H9 (cell line): Measurements from ENCODE around the gene PRKACG. TPM values are rescaled to one million over a fixed set of nuclear protein-coding genes. Genes with fewer than 3 reads are reported as not detected.

Experiments
- DNase-seq: peaks from one replicate; pipeline ENCODE4 v3.0.0-alpha.2; 2017
- H2AFZ ChIP-seq: one replicate; pipeline ENCODE4 v1.6.1; 2013; ENCODE audit warnings: mild to moderate bottlenecking, low read length, control low read depth, moderate library complexity
- H2AK5ac ChIP-seq: 2 replicates; pipeline ENCODE4 v1.6.1; 2013; ENCODE audit warnings: low read length, control low read depth, mixed read lengths; ENCODE audit not compliant: insufficient read length
- H2BK120ac ChIP-seq: one replicate; pipeline ENCODE4 v1.6.1; 2013; ENCODE audit warnings: low read depth, mild to moderate bottlenecking, low read length, control low read depth, inconsistent platforms; ENCODE audit not compliant: poor library complexity, severe bottlenecking
- H2BK12ac ChIP-seq: 2 replicates; pipeline ENCODE4 v1.6.1; 2013; ENCODE audit warnings: low read length, control low read depth, mixed read lengths, low read depth; ENCODE audit not compliant: insufficient read length
- H2BK15ac ChIP-seq: 2 replicates; pipeline ENCODE4 v1.6.1; 2013; ENCODE audit warnings: low read depth, low read length, control low read depth
- H2BK20ac ChIP-seq: one replicate; pipeline ENCODE4 v1.6.1; 2013; ENCODE audit warnings: low read depth, mild to moderate bottlenecking, low read length, control low read depth, inconsistent platforms; ENCODE audit not compliant: poor library complexity, severe bottlenecking
- H2BK5ac ChIP-seq: 2 replicates; pipeline ENCODE4 v1.6.1; 2013; ENCODE audit warnings: low read length, control low read depth, mixed read lengths; ENCODE audit not compliant: insufficient read length
- H3K14ac ChIP-seq: 2 replicates; pipeline ENCODE4 v1.6.1; 2013; ENCODE audit warnings: low read length, control low read depth; ENCODE audit not compliant: insufficient read depth
- H3K18ac ChIP-seq: 2 replicates; pipeline ENCODE4 v1.6.1; 2013; ENCODE audit warnings: low read depth, mild to moderate bottlenecking, mixed read lengths, low read length, control low read depth; ENCODE audit not compliant: insufficient read length
- H3K23ac ChIP-seq: 2 replicates; pipeline ENCODE4 v1.6.1; 2013; ENCODE audit warnings: low read length, control low read depth, mixed read lengths, low read depth; ENCODE audit not compliant: insufficient read length
- H3K23me2 ChIP-seq: 2 replicates; pipeline ENCODE4 v1.6.1; 2013; ENCODE audit warnings: low read depth, mild to moderate bottlenecking, mixed read lengths, low read length, control low read depth; ENCODE audit not compliant: insufficient read length, poor library complexity, severe bottlenecking
- H3K27ac ChIP-seq: 2 replicates; pipeline ENCODE4 v1.5.1; 2013; ENCODE audit warnings: low read length, control low read depth, mixed read lengths, low read depth; ENCODE audit not compliant: insufficient read length
- H3K27me3 ChIP-seq: 2 replicates; pipeline ENCODE4 v1.6.1; 2013; ENCODE audit warnings: low read length, control low read depth, inconsistent platforms; ENCODE audit not compliant: insufficient read depth
- H3K4ac ChIP-seq: 2 replicates; pipeline ENCODE4 v1.6.1; 2013; ENCODE audit warnings: low read depth, mild to moderate bottlenecking, control low read depth, inconsistent platforms, low read length, moderate library complexity
- H3K4me1 ChIP-seq: 2 replicates; pipeline ENCODE4 v1.6.1; 2013; ENCODE audit warnings: low read length, control low read depth, inconsistent platforms; ENCODE audit not compliant: insufficient read depth
- H3K4me2 ChIP-seq: 2 replicates; pipeline ENCODE4 v1.6.1; 2013; ENCODE audit warnings: low read length, control low read depth, mixed read lengths; ENCODE audit not compliant: insufficient read length, insufficient read depth
- H3K56ac ChIP-seq: 2 replicates; pipeline ENCODE4 v1.6.1; 2013; ENCODE audit warnings: low read depth, mild to moderate bottlenecking, mixed read lengths, low read length, control low read depth; ENCODE audit not compliant: insufficient read length
- H3K79me1 ChIP-seq: 2 replicates; pipeline ENCODE4 v1.6.1; 2013; ENCODE audit warnings: low read depth, mild to moderate bottlenecking, moderate library complexity, low read length, control low read depth, inconsistent platforms; ENCODE audit not compliant: insufficient read depth, poor library complexity, severe bottlenecking
- H3K79me2 ChIP-seq: 2 replicates; pipeline ENCODE4 v1.6.1; 2013; ENCODE audit warnings: low read length, control low read depth, inconsistent platforms; ENCODE audit not compliant: insufficient read depth
- H3K9ac ChIP-seq: 2 replicates; pipeline ENCODE4 v1.6.1; 2013; ENCODE audit warnings: low read length, control low read depth, mixed read lengths; ENCODE audit not compliant: insufficient read length; ENCODE audit errors: extremely low read depth
- H3K9me3 ChIP-seq: one replicate; pipeline ENCODE4 v1.6.1; 2013; ENCODE audit warnings: low read depth, low read length, inconsistent platforms; ENCODE audit not compliant: control insufficient read depth
- H3T11ph ChIP-seq: one replicate; pipeline ENCODE4 v1.6.1; 2013; ENCODE audit warnings: mild to moderate bottlenecking, low read length, control low read depth, inconsistent platforms
- H4K20me1 ChIP-seq: one replicate; pipeline ENCODE4 v1.6.1; 2013; ENCODE audit not compliant: control insufficient read depth, insufficient read length, insufficient read depth
- H4K5ac ChIP-seq: 2 replicates; pipeline ENCODE4 v1.6.1; 2013; ENCODE audit warnings: low read depth, mild to moderate bottlenecking, mixed read lengths, low read length, control low read depth; ENCODE audit not compliant: insufficient read length
- H4K8ac ChIP-seq: replicated peaks from 2 replicates; pipeline ENCODE4 v1.6.1; 2013; ENCODE audit warnings: low read length, control low read depth, mixed read lengths, low read depth; ENCODE audit not compliant: insufficient read length
- H4K91ac ChIP-seq: 2 replicates; pipeline ENCODE4 v1.6.1; 2013; ENCODE audit warnings: low read depth, mild to moderate bottlenecking, moderate library complexity, mixed read lengths, low read length, control low read depth; ENCODE audit not compliant: insufficient read length
- H3K27ac Mint-ChIP-seq, 3 experiments: 2 replicates in 2 of 3; 3 replicates in 1 of 3; pipeline ENCODE4 v1.8.0; 2020 to 2021; ENCODE audit warnings: mixed read lengths in 3 of 3, mild to moderate bottlenecking in 1 of 3, moderate library complexity in 1 of 3
- H3K27me3 Mint-ChIP-seq: 2 replicates; pipeline ENCODE4 v1.8.0; 2021; ENCODE audit warnings: low read depth, mild to moderate bottlenecking, moderate library complexity, mixed read lengths
- H3K36me3 Mint-ChIP-seq, 3 experiments: 2 replicates in 2 of 3; 3 replicates in 1 of 3; pipeline ENCODE4 v1.8.0; 2020 to 2021; ENCODE audit warnings: low read depth in 3 of 3, mixed read lengths in 3 of 3; ENCODE audit not compliant: insufficient read depth in 1 of 3
- H3K4me1 Mint-ChIP-seq, 2 experiments: 2 replicates each; pipeline ENCODE4 v1.8.0; 2020; ENCODE audit warnings: mixed read lengths in 2 of 2
- H3K4me3 Mint-ChIP-seq, 2 experiments: 2 replicates in 1 of 2; 3 replicates in 1 of 2; pipeline ENCODE4 v1.8.0; 2020 to 2021; ENCODE audit warnings: mild to moderate bottlenecking in 2 of 2, mixed read lengths in 2 of 2, moderate library complexity in 1 of 2
- H3K9me3 Mint-ChIP-seq, 2 experiments: 2 replicates in 1 of 2; 3 replicates in 1 of 2; pipeline ENCODE4 v1.8.0; 2020; ENCODE audit warnings: mild to moderate bottlenecking in 2 of 2, mixed read lengths in 2 of 2, moderate library complexity in 1 of 2
- WGBS: extraction: QIAGEN DNeasy Blood & Tissue Kit; methylation state at CpG from one replicate; pipeline ENCODE4 v1.1.7; 2013; ENCODE audit warnings: missing lambda C conversion rate, low lambda C conversion rate, mixed read lengths; ENCODE audit not compliant: insufficient read length; ENCODE audit errors: extremely low coverage; 5-methylcytosine and 5-hydroxymethylcytosine counted together
- total RNA-seq: library from RNA; stranded (reverse); gene quantifications from 2 replicates; pipeline ENCODE4 v1.2.1, GENCODE V29; 2021
- TF ChIP-seq, protein P1 (sequence below): fragments of 200-600 bp; sonication (generic); conservative IDR thresholded peaks from 3 replicates; pipeline ENCODE4 v1.8.0; 2021; ENCODE audit warnings: antibody characterized with exemption, mild to moderate bottlenecking

The PRKACG gene
- total RNA-seq, 1 experiment from 2014 or later: not detected

DNA sequence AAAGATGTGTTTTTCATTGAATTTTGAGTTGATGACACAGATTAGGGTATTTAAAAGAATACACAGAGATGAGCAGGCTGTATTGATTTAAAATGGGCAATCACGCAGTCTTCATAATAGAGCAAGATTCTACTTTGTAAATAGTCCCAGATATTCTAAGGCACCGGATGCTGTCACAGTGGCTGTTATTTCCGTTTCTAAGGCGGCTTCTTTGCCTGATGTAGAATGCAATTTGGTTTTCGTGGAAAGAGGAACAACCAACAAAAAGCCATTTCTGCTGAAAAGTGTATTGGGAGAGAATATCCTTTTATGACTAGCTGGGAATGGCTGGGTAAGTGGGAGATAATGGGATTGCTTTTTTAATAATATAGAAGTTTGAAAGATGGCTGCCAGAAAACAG lies 17.5 kb downstream of the PRKACG start:
- no peak overlapping the region for H3K4me2 ChIP-seq
- no peak overlapping the region for H3K27ac Mint-ChIP-seq
- no peak overlapping the region for H4K8ac ChIP-seq
- H3K27ac ChIP-seq: no peak overlapping the region
- no peak overlapping the region for H4K5ac ChIP-seq
- no peak overlapping the region for H2BK15ac ChIP-seq
- no peak overlapping the region for H3K14ac ChIP-seq
- no peak overlapping the region for H2BK12ac ChIP-seq
- TF ChIP-seq, protein P1, sequence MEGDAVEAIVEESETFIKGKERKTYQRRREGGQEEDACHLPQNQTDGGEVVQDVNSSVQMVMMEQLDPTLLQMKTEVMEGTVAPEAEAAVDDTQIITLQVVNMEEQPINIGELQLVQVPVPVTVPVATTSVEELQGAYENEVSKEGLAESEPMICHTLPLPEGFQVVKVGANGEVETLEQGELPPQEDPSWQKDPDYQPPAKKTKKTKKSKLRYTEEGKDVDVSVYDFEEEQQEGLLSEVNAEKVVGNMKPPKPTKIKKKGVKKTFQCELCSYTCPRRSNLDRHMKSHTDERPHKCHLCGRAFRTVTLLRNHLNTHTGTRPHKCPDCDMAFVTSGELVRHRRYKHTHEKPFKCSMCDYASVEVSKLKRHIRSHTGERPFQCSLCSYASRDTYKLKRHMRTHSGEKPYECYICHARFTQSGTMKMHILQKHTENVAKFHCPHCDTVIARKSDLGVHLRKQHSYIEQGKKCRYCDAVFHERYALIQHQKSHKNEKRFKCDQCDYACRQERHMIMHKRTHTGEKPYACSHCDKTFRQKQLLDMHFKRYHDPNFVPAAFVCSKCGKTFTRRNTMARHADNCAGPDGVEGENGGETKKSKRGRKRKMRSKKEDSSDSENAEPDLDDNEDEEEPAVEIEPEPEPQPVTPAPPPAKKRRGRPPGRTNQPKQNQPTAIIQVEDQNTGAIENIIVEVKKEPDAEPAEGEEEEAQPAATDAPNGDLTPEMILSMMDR: no peak
- WGBS: no CpG with 5 or more reads among the region's 5 CpGs
- H4K91ac ChIP-seq: no peak overlapping the region
- H3K9ac ChIP-seq: no peak overlapping the region
- H3K4ac ChIP-seq: no peak overlapping the region
- H3K23ac ChIP-seq: no peak overlapping the region
- no peaks in the 10 kb centered on the region for H4K20me1 ChIP-seq
- no peaks in the 10 kb centered on the region for H3K4me1 ChIP-seq
- H2AK5ac ChIP-seq: no peak overlapping the region
- H2BK120ac ChIP-seq: no peak overlapping the region
- no peak overlapping the region for H3K4me3 Mint-ChIP-seq
- no peak overlapping the region for H3K18ac ChIP-seq
- H3K9me3 ChIP-seq: no peaks in the 10 kb centered on the region
- H3K23me2 ChIP-seq: no peaks in the 10 kb centered on the region
- H3K9me3 Mint-ChIP-seq: no peaks in the 10 kb centered on the region
- no peak overlapping the region for H2BK5ac ChIP-seq
- H3T11ph ChIP-seq: no peak overlapping the region
- H3K4me1 Mint-ChIP-seq: peaks cover 26 to 38% of the 10 kb centered on the region in 2 experiments
- no peaks in the 10 kb centered on the region; the same call in 1 of the 2 replicates for H3K27me3 Mint-ChIP-seq
- no peaks in the 10 kb centered on the region for H3K79me1 ChIP-seq
- no peak overlapping the region for H3K56ac ChIP-seq
- H3K27me3 ChIP-seq: no peaks in the 10 kb centered on the region
- no peak for DNase-seq
- H2AFZ ChIP-seq: no peak overlapping the region
- no peak overlapping the region for H2BK20ac ChIP-seq
- H3K36me3 Mint-ChIP-seq: no peaks in the 10 kb centered on the region
- H3K79me2 ChIP-seq: no peaks in the 10 kb centered on the region
